ENCODE measurements around the gene SEL1L2. TPM values are rescaled to one million over a fixed set of nuclear protein-coding genes. Genes with fewer than 3 reads are reported as not detected.
"Not testable (repeated sequence)": the region's sequence is repeated elsewhere in the genome, so short reads cannot be mapped to it uniquely, and the experiment has no call there.

Gene SEL1L2, protein sequence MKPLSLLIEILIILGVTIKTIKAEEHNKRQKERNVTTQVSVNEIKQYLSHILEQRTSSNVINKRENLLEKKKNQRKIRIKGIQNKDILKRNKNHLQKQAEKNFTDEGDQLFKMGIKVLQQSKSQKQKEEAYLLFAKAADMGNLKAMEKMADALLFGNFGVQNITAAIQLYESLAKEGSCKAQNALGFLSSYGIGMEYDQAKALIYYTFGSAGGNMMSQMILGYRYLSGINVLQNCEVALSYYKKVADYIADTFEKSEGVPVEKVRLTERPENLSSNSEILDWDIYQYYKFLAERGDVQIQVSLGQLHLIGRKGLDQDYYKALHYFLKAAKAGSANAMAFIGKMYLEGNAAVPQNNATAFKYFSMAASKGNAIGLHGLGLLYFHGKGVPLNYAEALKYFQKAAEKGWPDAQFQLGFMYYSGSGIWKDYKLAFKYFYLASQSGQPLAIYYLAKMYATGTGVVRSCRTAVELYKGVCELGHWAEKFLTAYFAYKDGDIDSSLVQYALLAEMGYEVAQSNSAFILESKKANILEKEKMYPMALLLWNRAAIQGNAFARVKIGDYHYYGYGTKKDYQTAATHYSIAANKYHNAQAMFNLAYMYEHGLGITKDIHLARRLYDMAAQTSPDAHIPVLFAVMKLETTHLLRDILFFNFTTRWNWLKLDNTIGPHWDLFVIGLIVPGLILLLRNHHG
- total RNA-seq = not detected

DNA sequence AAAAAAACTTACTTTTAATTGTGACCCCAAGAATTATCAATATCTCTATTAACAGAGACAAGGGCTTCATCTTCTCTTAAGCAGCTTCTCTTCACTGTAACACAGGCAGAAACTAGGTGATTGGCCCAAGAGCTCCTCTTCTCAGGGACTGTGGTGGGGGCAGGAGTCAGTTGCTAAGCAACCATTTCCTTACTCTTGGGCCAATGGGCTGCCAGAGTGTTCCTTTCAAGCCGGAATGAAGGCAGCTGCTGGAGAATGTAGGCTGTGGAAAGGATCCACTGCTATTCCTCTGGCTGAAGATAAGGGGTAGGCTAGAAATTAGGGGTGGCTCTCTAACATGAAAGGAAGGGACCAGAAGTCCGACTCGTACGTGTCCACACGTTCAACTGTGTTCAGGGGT, at the start of gene SEL1L2:
TSS of gene SEL1L2 (minus strand) at position 150 of the 400 bp plus-strand sequence. CDS start at position 70, 80 bp downstream.
- H3K27me3 Mint-ChIP-seq = no peaks in the 10 kb centered on the region
- no peaks in the 10 kb centered on the region for H3K4me1 Mint-ChIP-seq
- DNase-seq = no peak
- no peak within 1 kb of the TSS for H3K4me3 Mint-ChIP-seq
- H3K36me3 Mint-ChIP-seq (ENCODE audit: low read depth) = no peaks in the 10 kb centered on the region
- peaks cover 16% of the 10 kb centered on the region for H3K9me3 Mint-ChIP-seq
- POLR2A ChIA-PET = no interaction called here
- CTCF ChIA-PET = no interaction called here
- H3K27ac Mint-ChIP-seq = no peak within 1 kb of the TSS

DNA sequence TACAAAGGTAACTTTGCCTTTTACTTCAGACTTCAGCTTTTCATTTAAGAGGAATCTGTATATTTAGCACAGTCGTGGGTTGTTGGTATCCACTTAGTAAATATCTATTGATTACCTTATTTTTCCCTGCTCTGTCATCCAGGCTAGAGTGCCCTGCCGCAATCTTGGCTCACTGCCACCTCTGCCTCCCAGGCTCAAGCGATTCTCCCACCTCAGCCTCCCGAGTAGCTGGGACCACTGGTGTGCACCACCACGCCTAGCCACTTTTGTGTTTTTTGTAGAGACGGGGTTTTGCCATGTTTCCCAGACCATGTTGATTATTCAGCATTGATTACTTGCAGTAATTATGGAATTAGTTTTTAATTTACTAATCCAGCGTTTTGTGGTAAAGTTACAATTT, 46.2 kb upstream of the SEL1L2 start:
- POLR2A ChIA-PET = no interaction called here
- no peaks in the 10 kb centered on the region for H3K9me3 Mint-ChIP-seq
- no peak overlapping the region for H3K4me3 Mint-ChIP-seq
- H3K27me3 Mint-ChIP-seq = no peaks in the 10 kb centered on the region
- no peak overlapping the region for H3K27ac Mint-ChIP-seq
- H3K4me1 Mint-ChIP-seq = no peaks in the 10 kb centered on the region
- DNase-seq = no peak
- no peaks in the 10 kb centered on the region for H3K36me3 Mint-ChIP-seq (ENCODE audit: low read depth)
- CTCF ChIA-PET = no interaction called here

DNA sequence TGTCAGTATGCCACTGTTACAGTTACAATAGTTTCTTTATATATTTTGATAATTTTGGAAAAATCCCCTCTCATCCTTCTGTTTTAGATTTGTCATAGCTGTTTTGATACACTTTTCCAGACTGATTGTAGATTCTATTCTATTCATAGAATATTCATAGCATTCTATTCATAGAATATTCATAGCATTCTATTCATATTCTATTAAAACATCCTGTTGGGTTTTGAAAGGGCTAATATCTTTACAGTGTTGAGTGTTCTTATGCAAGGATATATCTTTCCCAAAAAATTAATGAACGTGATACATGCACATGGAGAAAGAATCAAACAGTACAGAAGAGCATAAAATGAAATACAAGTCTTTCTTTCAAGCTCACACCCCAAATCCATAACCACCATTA, 42.9 kb upstream of the SEL1L2 start:
- Mint-ChIP-seq H3K27ac (no peak overlapping the region), H3K4me3 (no peak overlapping the region), H3K27me3 (no peaks in the 10 kb centered on the region), H3K4me1 (no peaks in the 10 kb centered on the region), H3K36me3 (ENCODE audit: low read depth) (no peaks in the 10 kb centered on the region), H3K9me3 (no peaks in the 10 kb centered on the region)
- DNase-seq = no peak
- CTCF ChIA-PET = no interaction called here
- POLR2A ChIA-PET = no interaction called here

DNA sequence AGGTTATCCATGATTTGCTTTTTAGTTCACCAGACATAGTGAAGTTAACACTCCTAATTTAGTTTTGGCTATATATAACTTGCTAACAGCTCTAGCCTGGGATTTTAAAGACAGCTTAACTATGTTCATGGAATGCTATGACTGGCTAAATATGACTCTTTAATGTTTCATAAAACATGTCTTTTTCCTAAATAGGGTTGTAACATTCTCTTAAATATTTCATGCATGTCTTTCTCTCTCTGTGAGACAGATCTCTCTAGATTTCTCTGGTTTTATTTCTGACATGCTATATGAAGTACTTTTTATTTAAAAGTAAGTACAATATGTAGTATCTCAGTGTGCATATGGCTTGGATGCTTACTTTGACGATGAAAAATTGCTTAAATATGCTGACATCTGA, 40.6 kb upstream of the SEL1L2 start:
- Mint-ChIP-seq H3K9me3 (no peaks in the 10 kb centered on the region), H3K4me1 (no peaks in the 10 kb centered on the region), H3K27me3 (no peaks in the 10 kb centered on the region), H3K27ac (no peak overlapping the region), H3K36me3 (ENCODE audit: low read depth) (no peaks in the 10 kb centered on the region), H3K4me3 (no peak overlapping the region)
- POLR2A ChIA-PET = no interaction called here
- CTCF ChIA-PET = no interaction called here
- DNase-seq = no peak

DNA sequence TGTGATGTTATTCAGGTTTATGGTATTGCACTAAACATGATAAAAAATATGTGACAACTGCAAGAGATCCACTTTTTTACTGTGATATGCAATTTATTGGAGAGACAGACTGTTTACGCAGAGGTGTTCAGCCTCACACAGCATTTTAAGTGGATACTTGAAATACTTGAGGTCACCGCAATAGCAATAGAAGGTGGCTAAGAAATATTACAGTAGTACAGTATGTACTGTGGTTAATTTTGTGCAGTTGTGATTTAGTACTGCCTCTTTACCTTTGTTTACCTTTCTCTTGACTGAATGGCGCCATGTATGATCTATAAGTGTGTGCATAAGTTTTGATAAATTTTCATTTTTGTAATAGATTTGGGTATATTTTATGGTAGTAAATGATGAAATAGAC, 22.3 kb upstream of the SEL1L2 start:
- peaks cover 8% of the 10 kb centered on the region for H3K9me3 Mint-ChIP-seq
- no peaks in the 10 kb centered on the region for H3K36me3 Mint-ChIP-seq (ENCODE audit: low read depth)
- H3K27me3 Mint-ChIP-seq = no peaks in the 10 kb centered on the region
- DNase-seq = no peak
- no peak overlapping the region for H3K4me3 Mint-ChIP-seq
- POLR2A ChIA-PET = no interaction called here
- no peak overlapping the region for H3K27ac Mint-ChIP-seq
- CTCF ChIA-PET = no interaction called here
- no peaks in the 10 kb centered on the region for H3K4me1 Mint-ChIP-seq

DNA sequence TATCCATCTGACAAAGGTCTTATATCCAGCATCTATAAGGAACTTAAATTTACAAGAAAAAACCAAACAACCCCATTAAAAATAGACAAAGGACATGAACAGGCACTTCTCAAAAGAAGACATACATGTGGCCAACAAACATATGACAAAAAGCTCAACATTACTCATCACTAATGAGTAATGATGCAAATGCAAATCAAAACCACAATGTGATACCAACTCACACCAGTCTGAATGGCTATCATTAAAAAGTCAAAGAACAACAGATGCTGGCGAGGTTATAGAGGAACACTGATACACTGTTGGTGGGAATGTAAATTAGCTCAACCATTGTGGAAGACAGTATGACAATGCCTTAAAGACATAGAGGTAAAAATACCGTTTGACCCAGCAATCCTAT, 18.8 kb upstream of the SEL1L2 start:
- no peak for DNase-seq
- Mint-ChIP-seq H3K27me3 (no peaks in the 10 kb centered on the region), H3K4me3 (no peak overlapping the region), H3K27ac (no peak overlapping the region), H3K9me3 (peaks cover 6% of the 10 kb centered on the region), H3K36me3 (ENCODE audit: low read depth) (no peaks in the 10 kb centered on the region), H3K4me1 (no peaks in the 10 kb centered on the region)
- ChIA-PET CTCF (no interaction called here), POLR2A (no interaction called here)

DNA sequence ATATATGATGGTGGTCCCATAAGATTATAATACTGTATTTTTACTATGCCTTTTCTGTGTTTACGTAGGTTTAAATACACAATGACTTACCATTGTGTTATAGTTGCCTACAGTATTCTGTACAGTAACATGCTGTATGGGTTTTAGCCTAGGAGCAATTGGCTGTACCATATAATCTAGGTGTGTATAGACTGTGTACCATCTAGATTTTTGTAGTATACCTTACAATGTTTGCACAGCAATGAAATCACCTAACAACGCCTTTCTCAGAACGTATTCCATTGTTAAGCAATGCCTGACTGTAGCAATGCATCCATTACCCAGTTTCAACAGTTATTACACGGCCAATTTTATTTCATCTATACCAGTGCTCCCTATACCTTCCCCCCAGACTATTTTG, 15.6 kb upstream of the SEL1L2 start:
- H3K27ac Mint-ChIP-seq = no peak overlapping the region
- no peak overlapping the region for H3K4me3 Mint-ChIP-seq
- H3K36me3 Mint-ChIP-seq (ENCODE audit: low read depth) = no peaks in the 10 kb centered on the region
- H3K27me3 Mint-ChIP-seq = no peaks in the 10 kb centered on the region
- H3K9me3 Mint-ChIP-seq = no peaks in the 10 kb centered on the region
- ChIA-PET POLR2A (no interaction called here), CTCF (no interaction called here)
- no peak for DNase-seq
- H3K4me1 Mint-ChIP-seq = no peaks in the 10 kb centered on the region

DNA sequence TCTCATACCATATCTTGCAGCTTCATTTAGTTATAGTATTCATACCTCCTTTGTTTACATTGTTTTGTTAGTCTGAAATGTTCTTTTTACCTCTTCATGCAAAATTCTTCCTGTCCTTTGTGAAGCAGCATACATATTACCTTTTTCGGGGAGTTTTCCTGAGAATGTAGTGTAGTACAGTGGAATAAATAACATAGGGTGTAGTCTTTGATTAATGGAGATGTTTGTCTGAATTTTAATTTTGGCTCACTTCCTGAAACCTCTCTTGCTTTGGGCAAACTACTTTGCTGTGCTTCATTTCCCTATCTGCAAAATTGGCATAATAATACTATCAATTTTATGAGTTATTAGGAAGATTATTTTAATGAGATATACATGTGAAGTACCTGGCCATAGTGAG, 10.5 kb upstream of the SEL1L2 start:
- DNase-seq = no peak
- Mint-ChIP-seq H3K9me3 (no peaks in the 10 kb centered on the region), H3K4me1 (peaks cover 4% of the 10 kb centered on the region), H3K36me3 (ENCODE audit: low read depth) (no peaks in the 10 kb centered on the region), H3K27me3 (peaks cover 12% of the 10 kb centered on the region), H3K4me3 (no peak overlapping the region), H3K27ac (no peak overlapping the region)
- ChIA-PET POLR2A (no interaction called here), CTCF (no interaction called here)

DNA sequence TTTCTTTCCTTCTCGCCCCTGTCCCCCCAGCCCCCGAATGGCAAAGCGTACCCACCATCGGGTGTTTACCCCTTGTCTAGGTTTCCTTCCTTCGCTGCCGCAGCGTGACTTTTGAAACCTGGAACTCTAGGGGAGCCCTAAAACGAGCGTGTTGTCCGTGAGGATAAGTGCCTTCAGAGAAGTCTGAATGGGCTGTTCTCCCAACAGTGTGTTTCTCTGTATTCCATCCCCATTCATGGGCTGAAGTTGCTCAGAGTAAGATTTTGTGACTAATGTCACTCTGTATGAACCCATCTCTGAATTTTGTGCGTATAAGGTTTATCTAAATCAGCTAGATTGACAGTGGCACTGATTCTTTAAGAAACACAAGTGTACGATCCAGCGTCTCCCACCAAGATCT, 5.9 kb upstream of the SEL1L2 start:
- peaks cover 16% of the 10 kb centered on the region for H3K9me3 Mint-ChIP-seq
- POLR2A ChIA-PET = no interaction called here
- DNase-seq = no peak

DNA sequence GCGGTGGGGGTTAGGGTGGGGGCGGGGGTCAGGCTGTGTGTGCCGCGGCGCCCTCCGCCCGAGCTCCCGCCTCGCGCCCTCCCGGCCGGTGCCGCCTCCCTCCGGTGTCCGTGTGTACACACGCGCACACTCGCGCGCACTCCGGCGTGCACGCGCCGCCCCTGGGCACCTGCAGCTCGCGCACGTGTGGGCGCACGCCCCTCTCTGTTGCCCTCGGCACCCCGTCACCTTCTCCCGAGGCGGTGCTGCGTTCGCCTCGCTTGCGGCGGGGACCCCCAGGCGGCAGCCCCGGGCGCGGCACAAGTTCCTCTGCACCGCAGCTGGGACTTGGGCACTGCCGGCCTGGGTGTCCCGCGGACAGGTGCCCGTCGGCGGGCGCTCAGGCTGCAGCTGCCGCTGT, 5.4 kb upstream of the SEL1L2 start:
- DNase-seq = no peak
- Mint-ChIP-seq H3K9me3 (peaks cover 16% of the 10 kb centered on the region), H3K27ac (no peak overlapping the region), H3K27me3 (peaks cover 12% of the 10 kb centered on the region), H3K4me3 (no peak overlapping the region), H3K36me3 (ENCODE audit: low read depth) (no peaks in the 10 kb centered on the region), H3K4me1 (peaks cover 4% of the 10 kb centered on the region)
- POLR2A ChIA-PET = no interaction called here
- CTCF ChIA-PET = interaction anchor here (0.6 kb wide), 1 partner anchor 127 kb away, joined by 4 read pairs; no protein-coding TSS in a partner anchor

More for the DNA sequence above, 5.9 kb upstream of the SEL1L2 start:
- CTCF ChIA-PET = no interaction called here
- peaks cover 12% of the 10 kb centered on the region for H3K27me3 Mint-ChIP-seq
- peaks cover 4% of the 10 kb centered on the region for H3K4me1 Mint-ChIP-seq
- peak overlapping the region; percentile 21 for H3K4me3 Mint-ChIP-seq
- H3K36me3 Mint-ChIP-seq (ENCODE audit: low read depth) = no peaks in the 10 kb centered on the region
- H3K27ac Mint-ChIP-seq = no peak overlapping the region

DNA sequence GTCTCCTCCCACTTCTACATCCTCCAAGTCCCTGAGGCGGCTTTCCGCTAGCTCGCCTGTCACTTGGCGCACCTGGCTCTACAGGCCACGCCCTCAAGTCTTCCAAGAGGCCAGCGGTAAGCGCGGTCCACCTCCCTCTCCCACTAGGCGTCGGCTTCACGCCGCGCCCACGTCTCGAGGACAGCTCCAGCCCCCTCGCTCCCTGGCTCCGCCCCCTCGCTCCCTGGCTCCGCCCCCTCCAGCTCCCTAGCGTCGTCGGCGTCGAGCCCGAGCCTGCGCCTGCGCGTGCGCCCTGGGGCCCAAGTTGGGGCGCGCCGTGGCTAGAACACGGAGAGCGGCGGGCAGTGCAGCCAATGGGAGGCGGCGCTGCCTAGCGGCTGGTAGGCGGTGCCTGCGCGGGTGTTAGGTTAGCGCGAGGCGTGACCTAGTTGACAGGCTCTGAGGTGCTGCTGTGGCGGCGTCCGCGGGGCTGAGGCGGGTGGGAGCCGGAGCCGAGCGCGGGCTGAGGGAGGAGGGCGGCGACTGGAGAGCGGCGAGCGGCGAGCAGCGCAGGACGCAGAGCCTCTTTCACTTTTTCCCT, 4.8 kb upstream of the SEL1L2 start, which contains the start of gene MACROD2:
TSS of gene MACROD2 (plus strand) at position 431 of the 580 bp plus-strand sequence.
- H3K4me3 Mint-ChIP-seq = peak within 1 kb of the TSS; percentile 34

DNA sequence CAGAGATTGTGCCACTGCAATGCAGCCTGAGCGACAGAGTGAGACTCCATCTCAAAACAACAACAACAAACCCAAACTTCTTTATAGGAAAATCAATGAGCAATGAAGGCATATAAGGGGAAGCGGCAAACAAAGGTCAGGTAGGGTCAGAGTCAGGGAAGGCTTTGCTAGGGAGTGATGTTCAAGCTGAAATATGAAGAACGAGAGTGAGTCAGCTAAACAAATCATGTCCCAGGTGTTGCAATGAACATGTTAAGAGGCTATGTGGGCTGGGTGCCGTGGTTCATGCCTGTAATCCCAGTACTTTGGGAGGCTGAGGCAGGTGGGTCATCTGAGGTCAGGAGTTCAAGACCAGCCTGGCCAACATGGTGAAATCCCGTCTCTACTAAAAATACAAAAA, 1.5 kb upstream of the SEL1L2 start:
- H3K36me3 Mint-ChIP-seq (ENCODE audit: low read depth); H3K27me3 Mint-ChIP-seq; H3K27ac Mint-ChIP-seq; POLR2A ChIA-PET; H3K4me1 Mint-ChIP-seq; H3K4me3 Mint-ChIP-seq; DNase-seq; CTCF ChIA-PET: not testable (repeated sequence)
- peaks cover 16% of the 10 kb centered on the region for H3K9me3 Mint-ChIP-seq

More for the DNA sequence above, 4.8 kb upstream of the SEL1L2 start, which contains the start of gene MACROD2:
- Mint-ChIP-seq H3K27ac (no peak within 1 kb of the TSS), H3K27me3 (peaks cover 12% of the 10 kb centered on the region), H3K4me1 (peaks cover 4% of the 10 kb centered on the region), H3K9me3 (peaks cover 16% of the 10 kb centered on the region), H3K36me3 (ENCODE audit: low read depth) (no peaks in the 10 kb centered on the region)
- peak; percentile 11 for DNase-seq
- POLR2A ChIA-PET = no interaction called here
- CTCF ChIA-PET = interaction anchor here (0.6 kb wide), 1 partner anchor 126 kb away, joined by 4 read pairs; no protein-coding TSS in a partner anchor

DNA sequence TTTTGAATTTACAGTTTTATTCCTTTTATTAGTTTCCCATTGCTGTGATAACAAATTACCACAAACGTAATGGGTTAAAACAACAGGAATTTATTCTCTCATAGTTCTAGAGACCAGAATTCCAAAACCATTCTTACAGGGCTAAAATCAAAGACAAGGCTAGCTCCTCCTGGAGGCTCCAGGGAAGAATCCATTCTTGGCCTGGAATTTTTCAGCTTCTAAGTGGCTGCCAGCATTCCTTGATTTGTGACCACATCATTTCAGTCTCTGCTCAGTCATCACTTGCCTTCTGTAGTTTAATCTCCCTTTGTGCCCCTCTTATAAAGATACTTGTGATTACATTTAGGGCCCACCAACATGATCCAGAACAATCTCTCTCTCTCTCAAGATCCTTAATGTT, 897 bp upstream of the SEL1L2 start:
- no peak for DNase-seq
- no peak overlapping the region for H3K27ac Mint-ChIP-seq
- H3K27me3 Mint-ChIP-seq = peaks cover 3% of the 10 kb centered on the region
- ChIA-PET CTCF (no interaction called here), POLR2A (no interaction called here)
- H3K4me1 Mint-ChIP-seq = peaks cover 2% of the 10 kb centered on the region
- H3K9me3 Mint-ChIP-seq = peaks cover 16% of the 10 kb centered on the region
- no peak overlapping the region for H3K4me3 Mint-ChIP-seq
- H3K36me3 Mint-ChIP-seq (ENCODE audit: low read depth) = no peaks in the 10 kb centered on the region

All from activated CD4-positive, alpha-beta T cell treated with anti-CD3 and anti-CD28 coated beads, Interleukin-2, amount 10 ng/mL, durations not matched to agents 7 days and 5 days (primary cell).